Stimulated activated naive B cell treated with anti-CD40 and anti-IgM and Interleukin-4, amounts not matched to agents 10 μg/mL and 1 μg/mL and 100 μg/mL, for 72 hours (primary cell): ENCODE measurements around the gene CRIP2.

ENCODE experiments used
- ATAC-seq, 2 donors: fragments of 150-1000 bp; cut with Tn5 transposase; replicated peaks; 2 replicates each; pipeline ENCODE4 v1.10.0; 2021; ENCODE audit warnings: moderate library complexity in 1 of 2
- DNase-seq: peaks from one replicate; pipeline ENCODE4 v3.0.0; 2021
- H3K27ac Mint-ChIP-seq: one replicate; pipeline ENCODE4 v1.8.0; 2022; ENCODE audit warnings: mild to moderate bottlenecking, mixed read lengths
- H3K27me3 Mint-ChIP-seq, 2 donors: one replicate each; pipeline ENCODE4 v1.8.0; 2022; ENCODE audit warnings: mixed read lengths in 2 of 2
- H3K36me3 Mint-ChIP-seq, 2 donors: one replicate each; pipeline ENCODE4 v1.8.0; 2022; ENCODE audit warnings: mixed read lengths in 2 of 2, mild to moderate bottlenecking in 1 of 2
- H3K4me1 Mint-ChIP-seq, 2 donors: one replicate each; pipeline ENCODE4 v1.8.0; 2022; ENCODE audit warnings: mixed read lengths in 2 of 2, mild to moderate bottlenecking in 1 of 2
- H3K4me3 Mint-ChIP-seq, 2 donors: one replicate each; pipeline ENCODE4 v1.8.0; 2022; ENCODE audit warnings: mild to moderate bottlenecking in 2 of 2, mixed read lengths in 2 of 2, moderate library complexity in 1 of 2
- H3K9me3 Mint-ChIP-seq, 2 donors: one replicate each; pipeline ENCODE4 v1.8.0; 2022; ENCODE audit warnings: mixed read lengths in 2 of 2, mild to moderate bottlenecking in 1 of 2

CRIP2 gene

GRCh38 chr14:105489542-105490266 lies 15.1 kb downstream of the CRIP2 start:
- ATAC-seq (peak; percentile 18 to 21), DNase-seq (peak; percentile 84)
- no peaks in the 10 kb centered on the region for H3K27me3 Mint-ChIP-seq
- peaks cover 0 to 2% of the 10 kb centered on the region in 2 donors for H3K9me3 Mint-ChIP-seq
- H3K36me3 Mint-ChIP-seq = peaks cover 16 to 20% of the 10 kb centered on the region in 2 donors
- peak overlapping the region; percentile 47 for H3K27ac Mint-ChIP-seq
- peaks cover 30 to 52% of the 10 kb centered on the region in 2 donors for H3K4me1 Mint-ChIP-seq
- peak overlapping the region; percentile 78 to 87 for H3K4me3 Mint-ChIP-seq

- Mint-ChIP-seq H3K27me3 (no peaks in the 10 kb centered on the region), H3K27ac (no peak overlapping the region), H3K36me3 (peaks cover 16 to 20% of the 10 kb centered on the region in 2 donors), H3K9me3 (peaks cover 0 to 2% of the 10 kb centered on the region in 2 donors), H3K4me1 (peaks cover 29 to 47% of the 10 kb centered on the region in 2 donors), H3K4me3 (peak overlapping the region; percentile 78 to 87)
- no peak for DNase-seq
- peak; percentile 1 to 2 for ATAC-seq
Measured at GRCh38 chr14:105490267-105490571, 15.6 kb downstream of the CRIP2 start.

DNA sequence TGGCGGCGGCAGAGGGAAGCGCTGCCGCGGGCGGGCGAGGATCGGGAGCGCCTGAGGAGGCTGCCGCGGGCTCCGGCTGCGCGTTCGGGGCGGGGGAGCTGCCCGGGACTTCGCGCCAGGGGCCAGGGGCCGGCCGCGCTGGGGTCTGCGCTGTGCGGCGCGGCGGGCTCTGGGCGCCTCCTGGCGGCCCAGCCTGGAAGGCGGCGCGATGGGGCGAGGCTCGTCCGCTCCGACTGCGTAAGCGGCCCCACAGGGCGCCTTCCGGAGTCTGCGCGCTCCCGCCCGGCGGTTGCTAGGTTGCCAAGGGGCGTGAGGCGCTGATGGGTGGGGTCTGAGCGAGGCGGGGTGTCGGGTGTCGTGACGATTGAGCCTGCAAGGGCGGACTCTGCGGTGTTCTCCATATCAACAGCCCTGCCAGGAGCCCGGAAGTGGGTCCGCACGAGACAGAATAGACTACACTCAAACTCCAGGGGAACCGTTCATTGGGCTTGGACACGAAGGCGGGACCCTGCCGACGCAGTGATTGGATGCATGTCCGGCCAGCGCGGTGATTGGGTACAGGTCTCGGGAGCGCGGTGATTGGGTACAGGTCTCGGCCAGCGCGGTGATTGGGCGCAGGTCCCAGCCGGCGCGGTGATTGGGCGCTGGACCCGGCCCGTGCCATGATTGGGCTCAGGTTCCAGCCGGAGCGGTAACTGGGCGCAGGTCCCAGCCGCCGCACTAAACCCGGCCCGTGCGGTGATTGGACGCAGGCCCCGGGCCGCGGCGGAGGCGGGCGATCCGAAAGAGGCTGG lies 16.1 kb downstream of the CRIP2 start, which contains the start of gene TEDC1:
Gene TEDC1, plus strand, starts transcription at position 675 of the 794 bp plus-strand sequence. CDS start 130 bp downstream, outside the sequence.
- peaks cover 16 to 20% of the 10 kb centered on the region in 2 donors for H3K36me3 Mint-ChIP-seq
- H3K4me3 Mint-ChIP-seq = peak within 1 kb of the TSS; percentile 83 to 87
- ATAC-seq (peak; percentile 73 to 75), DNase-seq (peak; percentile 99)
- H3K9me3 Mint-ChIP-seq = peaks cover 0 to 2% of the 10 kb centered on the region in 2 donors
- peaks cover 24 to 41% of the 10 kb centered on the region in 2 donors for H3K4me1 Mint-ChIP-seq
- peak within 1 kb of the TSS; percentile 93 for H3K27ac Mint-ChIP-seq
- H3K27me3 Mint-ChIP-seq = no peaks in the 10 kb centered on the region

DNA sequence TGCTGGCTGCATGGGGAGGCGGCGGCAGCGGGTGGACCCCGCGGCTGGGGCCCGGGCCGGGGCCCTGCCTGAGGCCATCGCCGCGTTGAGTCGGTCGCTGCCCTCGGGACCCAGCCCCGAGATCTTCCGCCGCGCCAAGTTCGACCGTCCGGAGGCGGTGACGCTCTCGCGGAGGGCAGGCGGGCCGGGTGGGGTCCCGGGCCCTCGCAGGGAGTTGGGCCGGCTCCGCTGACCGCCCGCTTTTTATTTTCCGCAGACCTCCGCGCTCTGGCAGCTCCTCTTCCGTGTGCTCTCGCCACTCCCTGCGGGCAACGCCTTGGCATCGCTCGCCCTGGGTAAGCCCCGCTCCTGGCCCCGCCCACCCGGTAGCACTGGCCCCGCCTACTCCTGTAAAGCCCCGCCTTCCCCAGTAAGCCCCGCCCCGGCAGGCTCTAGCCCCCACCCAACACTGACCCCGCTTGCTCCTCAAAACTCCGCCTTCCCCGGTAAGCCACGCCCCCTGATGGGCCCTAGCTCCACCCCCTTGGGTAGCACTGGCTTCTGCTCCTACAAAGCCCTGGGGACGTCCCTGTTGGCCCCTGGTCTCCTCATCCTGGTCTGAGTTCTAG lies 16.8 kb downstream of the CRIP2 start:
- Mint-ChIP-seq H3K4me3 (peak overlapping the region; percentile 83 to 87), H3K4me1 (peaks cover 21 to 34% of the 10 kb centered on the region in 2 donors), H3K27ac (peak overlapping the region; percentile 93), H3K36me3 (peaks cover 16 to 20% of the 10 kb centered on the region in 2 donors), H3K9me3 (peaks cover 0 to 2% of the 10 kb centered on the region in 2 donors), H3K27me3 (no peaks in the 10 kb centered on the region)
- ATAC-seq (peak; percentile 7 to 24), DNase-seq (peak; percentile 80)

DNA sequence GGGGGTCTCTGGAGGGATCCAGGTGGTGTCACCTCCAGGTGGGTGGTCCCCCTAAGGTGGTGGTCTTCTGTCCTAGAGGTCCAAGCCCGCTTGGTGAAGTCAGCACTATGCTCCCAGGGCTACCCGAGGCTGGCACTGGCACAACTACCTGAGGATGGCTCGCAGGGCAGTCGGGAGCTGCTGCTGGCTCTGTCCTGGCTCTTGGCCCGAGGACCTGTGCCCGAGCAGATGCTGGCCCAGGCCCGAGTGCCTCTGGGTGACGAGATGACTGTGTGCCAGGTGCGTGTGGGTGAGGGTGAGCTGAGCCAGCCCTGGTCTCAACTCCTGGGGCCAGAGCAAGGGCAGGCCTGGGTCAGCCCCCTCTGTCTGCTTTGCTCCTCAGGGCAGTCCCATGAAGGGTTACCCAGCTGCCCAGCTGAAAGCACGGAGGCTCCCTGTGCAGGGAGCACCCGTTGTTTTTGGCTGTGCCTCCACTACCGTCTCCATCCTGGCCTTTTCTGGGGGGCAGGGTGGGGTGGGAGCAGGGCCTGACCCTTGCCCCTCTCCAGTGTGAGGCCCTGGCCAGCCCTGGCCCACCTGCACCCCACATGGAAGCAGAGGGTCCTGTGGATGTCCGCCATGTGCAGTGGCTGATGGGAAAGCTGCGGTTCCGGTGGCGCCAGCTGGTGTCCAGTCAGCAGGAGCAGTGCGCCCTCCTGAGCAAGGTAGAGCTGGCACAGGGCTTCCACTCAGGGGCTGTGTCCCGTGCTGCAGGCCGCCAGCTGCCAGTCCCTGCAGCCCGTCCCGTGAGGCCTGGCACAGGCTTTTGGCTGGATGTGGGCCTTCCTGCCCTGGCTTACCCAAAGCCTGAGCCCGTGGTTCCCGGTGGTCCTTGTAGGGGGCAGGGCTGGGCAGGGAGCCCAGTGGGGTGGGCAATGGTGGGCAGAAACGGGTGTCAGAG lies 17.7 kb downstream of the CRIP2 start:
- H3K27ac Mint-ChIP-seq = peak overlapping the region; percentile 92
- H3K9me3 Mint-ChIP-seq = peaks cover 0 to 2% of the 10 kb centered on the region in 2 donors
- peaks cover 21 to 29% of the 10 kb centered on the region in 2 donors for H3K4me1 Mint-ChIP-seq
- no peak for ATAC-seq
- peaks cover 16 to 20% of the 10 kb centered on the region in 2 donors for H3K36me3 Mint-ChIP-seq
- DNase-seq = no peak
- peak overlapping the region; percentile 83 to 87 for H3K4me3 Mint-ChIP-seq
- no peaks in the 10 kb centered on the region for H3K27me3 Mint-ChIP-seq

DNA sequence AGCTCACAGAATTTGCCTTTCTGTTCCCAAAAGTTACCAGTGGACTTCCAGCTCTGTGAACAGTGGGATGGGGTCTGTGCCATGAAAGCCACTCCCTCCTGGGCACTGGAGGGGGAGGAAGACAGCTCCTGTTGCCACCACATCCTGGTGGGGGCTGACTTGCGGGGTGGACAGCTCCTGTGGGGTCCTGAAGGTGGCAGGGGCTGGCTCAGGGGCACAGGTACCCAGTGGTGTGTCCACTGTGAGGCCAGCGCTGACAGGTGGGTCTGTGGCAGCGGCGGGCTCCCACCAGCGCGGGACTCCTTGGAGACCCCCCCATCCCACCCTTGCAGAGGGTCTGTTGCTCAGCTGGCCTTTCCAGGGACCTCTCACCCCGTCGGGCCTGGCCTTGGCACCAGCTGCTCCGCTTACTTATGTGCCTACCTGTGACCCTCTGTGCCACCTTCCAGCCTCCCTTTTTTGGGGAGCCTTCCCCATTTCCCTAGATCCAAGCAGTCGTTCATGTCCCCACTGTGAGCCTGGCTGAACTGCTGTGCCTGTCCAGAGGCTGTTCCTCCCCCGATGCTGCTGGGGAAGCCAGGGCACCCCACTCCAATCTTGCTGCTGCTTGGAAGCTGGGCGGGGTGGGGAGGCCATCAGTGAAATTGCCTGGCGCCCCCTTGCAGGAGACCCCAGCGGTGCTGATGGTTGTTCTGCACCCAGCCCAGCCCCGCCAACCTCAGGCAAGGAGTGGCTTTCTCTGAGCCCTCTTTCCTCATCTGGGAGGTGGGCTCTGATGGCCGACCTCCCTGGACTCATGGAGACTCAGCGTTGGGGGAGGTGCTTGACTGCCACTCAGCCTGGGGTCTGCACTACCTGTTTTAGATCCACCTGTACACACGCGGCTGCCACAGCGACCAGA lies 18.6 kb downstream of the CRIP2 start:
- H3K4me3 Mint-ChIP-seq = no peak overlapping the region
- H3K9me3 Mint-ChIP-seq = peaks cover 0 to 2% of the 10 kb centered on the region in 2 donors
- peaks cover 18 to 23% of the 10 kb centered on the region in 2 donors for H3K4me1 Mint-ChIP-seq

GRCh38 chr14:105493921-105494605 lies 19.4 kb downstream of the CRIP2 start:
- ATAC-seq = no peak
- H3K4me3 Mint-ChIP-seq = no peak overlapping the region
- no peak for DNase-seq
- peaks cover 14% of the 10 kb centered on the region in 2 donors for H3K4me1 Mint-ChIP-seq
- no peaks in the 10 kb centered on the region for H3K27me3 Mint-ChIP-seq
- peaks cover 0 to 2% of the 10 kb centered on the region in 2 donors for H3K9me3 Mint-ChIP-seq
- H3K27ac Mint-ChIP-seq = no peak overlapping the region
- H3K36me3 Mint-ChIP-seq = peaks cover 20 to 24% of the 10 kb centered on the region in 2 donors

More for the DNA sequence above, 18.6 kb downstream of the CRIP2 start:
- H3K36me3 Mint-ChIP-seq = peaks cover 16 to 24% of the 10 kb centered on the region in 2 donors
- peak overlapping the region; percentile 37 for H3K27ac Mint-ChIP-seq
- DNase-seq = no peak
- ATAC-seq = no peak
- no peaks in the 10 kb centered on the region for H3K27me3 Mint-ChIP-seq

GRCh38 chr14:105494606-105494929 lies 19.9 kb downstream of the CRIP2 start:
- no peak for DNase-seq
- H3K9me3 Mint-ChIP-seq = peaks cover 0 to 2% of the 10 kb centered on the region in 2 donors
- ATAC-seq = no peak
- no peak overlapping the region for H3K27ac Mint-ChIP-seq
- peaks cover 15 to 18% of the 10 kb centered on the region in 2 donors for H3K36me3 Mint-ChIP-seq
- H3K4me1 Mint-ChIP-seq = peaks cover 9% of the 10 kb centered on the region in 2 donors
- no peak overlapping the region for H3K4me3 Mint-ChIP-seq
- no peaks in the 10 kb centered on the region for H3K27me3 Mint-ChIP-seq

DNA sequence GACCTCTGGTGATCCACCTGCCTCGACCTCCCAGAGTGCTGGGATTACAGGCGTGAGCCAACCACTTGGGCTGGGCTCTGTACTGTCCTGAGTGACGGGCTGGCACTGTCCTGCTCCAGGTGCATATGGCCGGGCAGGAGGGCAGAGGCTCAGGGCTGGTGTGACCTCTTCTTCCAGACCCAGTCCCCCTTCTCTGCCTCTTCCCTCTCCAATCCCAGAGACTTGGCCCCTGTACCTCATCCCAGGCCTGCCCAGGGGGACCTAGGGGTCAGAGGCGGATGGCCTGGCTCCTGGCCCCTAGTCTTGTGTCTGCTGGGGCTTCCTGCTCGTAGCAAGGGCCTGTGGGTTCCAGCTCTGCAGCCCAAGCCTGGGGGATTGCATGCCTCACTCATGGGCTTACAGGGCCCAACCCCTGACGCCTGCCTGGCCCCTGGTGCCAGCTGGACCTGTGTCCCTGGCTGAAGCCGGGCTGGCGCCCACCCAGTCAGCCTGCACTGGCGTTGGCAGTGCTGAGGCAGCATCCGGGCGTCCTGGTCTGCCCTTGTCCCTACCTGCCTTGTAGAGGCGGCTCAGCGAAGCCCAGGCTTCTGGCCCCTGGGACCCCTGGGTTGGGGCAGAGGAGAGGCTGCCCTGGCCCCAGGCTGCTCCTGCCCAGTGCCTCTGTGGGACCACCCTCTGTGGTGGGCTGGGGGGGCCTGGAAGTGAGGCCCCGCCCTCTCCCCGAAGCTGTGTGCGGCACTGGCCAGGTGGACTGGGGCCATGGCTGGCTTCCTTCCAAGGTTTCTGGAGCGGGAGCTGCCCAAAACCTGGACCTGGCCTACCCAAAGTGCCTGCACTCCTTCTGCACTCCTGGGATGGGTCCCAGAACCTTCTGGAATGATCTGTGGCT lies 20.7 kb downstream of the CRIP2 start:
- ATAC-seq = no peak
- H3K4me3 Mint-ChIP-seq = no peak overlapping the region
- DNase-seq = no peak
- no peak overlapping the region for H3K27ac Mint-ChIP-seq
- peaks cover 0 to 2% of the 10 kb centered on the region in 2 donors for H3K9me3 Mint-ChIP-seq
- no peaks in the 10 kb centered on the region for H3K27me3 Mint-ChIP-seq
- peaks cover 16 to 18% of the 10 kb centered on the region in 2 donors for H3K36me3 Mint-ChIP-seq
- H3K4me1 Mint-ChIP-seq = peaks cover 6 to 8% of the 10 kb centered on the region in 2 donors

DNA sequence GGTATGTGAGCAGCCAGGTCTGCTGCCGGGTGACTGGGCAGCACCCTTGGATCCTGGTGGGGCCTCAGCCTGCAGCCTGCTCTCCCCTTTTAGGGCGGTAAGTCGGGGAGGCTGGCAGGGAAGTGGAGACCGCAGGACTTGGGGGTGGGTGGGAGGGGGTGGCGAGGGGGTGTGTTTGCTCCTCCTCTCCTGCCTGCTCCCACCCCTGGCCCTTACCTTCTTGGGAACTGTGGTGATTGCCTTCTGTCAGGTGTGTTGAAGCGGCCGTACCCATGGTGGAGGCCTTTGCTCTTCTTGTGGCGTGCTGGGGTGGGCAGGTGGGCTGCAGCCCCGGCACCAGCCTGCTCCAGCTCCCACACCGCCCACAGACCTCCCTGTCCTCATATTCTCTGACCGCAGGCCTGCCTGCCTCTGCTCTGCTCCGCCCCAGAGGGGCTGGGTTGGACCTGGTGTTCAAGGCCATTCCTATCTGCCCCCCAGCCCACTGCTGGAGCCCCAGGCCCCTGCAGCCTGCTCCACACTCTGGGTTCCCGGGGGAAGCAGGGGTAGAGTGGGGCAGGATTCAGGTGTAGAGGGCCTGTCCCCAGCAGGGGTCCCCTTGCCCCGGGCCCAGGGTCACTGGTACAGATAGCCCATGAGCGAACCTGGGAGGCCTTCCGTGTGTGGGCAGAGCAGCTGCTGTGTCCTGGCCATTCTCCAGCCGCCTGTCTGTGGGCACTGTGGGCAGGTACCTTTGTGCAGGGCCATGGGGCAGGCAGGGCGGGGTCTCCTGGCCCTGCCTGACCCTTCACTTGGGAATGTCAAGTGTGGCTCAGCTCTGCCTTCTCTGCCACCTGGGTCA lies 21.6 kb downstream of the CRIP2 start:
- Mint-ChIP-seq H3K27ac (no peak overlapping the region), H3K4me3 (no peak overlapping the region), H3K36me3 (peaks cover 16 to 22% of the 10 kb centered on the region in 2 donors), H3K27me3 (no peaks in the 10 kb centered on the region), H3K4me1 (peaks cover 6 to 11% of the 10 kb centered on the region in 2 donors), H3K9me3 (peaks cover 0 to 2% of the 10 kb centered on the region in 2 donors)
- no peak for DNase-seq
- ATAC-seq = no peak
